CD4-positive, alpha-beta T cell treated with Interleukin-12 subunit alpha and Interleukin-12 subunit beta, for 1 hour (primary cell): ENCODE measurements around the gene SLC29A1.

ENCODE experiments used
- DNase-seq: peaks from one replicate; pipeline ENCODE4 v3.0.0-alpha.2; 2020

The SLC29A1 gene

DNA sequence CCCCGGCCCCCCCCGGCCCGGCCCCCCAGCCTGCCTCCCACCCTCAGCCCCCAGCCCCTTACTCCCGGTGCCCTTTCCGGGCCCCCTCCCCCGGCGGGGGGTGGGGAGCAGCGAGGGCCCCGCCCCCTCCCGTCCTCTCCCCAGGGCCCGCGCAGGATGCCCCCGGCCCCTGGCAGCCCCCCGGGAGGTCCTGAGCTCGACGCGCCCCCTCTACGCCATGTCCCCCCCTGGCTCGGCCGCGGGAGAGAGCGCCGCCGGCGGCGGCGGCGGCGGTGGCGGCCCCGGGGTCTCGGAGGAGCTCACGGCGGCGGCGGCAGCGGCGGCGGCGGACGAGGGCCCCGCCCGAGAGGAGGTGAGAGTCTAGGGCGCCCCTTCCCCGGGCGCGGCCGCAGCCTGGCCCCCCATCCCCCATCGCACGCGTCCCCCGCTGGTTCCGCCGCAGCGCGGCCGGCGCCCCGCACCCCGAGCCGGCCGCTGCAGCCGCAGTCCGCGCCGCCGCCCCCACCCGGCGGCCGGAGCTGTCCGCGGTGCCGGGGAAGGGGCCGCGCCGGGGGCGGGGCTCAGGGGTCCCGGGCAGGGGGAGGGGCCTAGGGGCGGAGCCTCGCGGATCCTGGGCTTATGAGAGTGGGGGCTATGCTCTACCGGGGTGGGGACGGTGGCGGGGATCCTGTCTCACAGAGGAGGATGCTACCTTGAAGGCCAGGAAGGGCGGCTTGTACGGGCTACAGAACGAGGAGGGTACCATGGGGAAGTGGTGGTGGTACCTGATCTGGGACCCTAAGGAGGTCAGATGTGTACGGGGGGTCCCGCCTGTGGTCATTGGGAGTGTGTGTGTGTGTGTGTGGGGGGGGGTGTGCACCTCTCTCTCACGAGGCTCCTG lies 47.4 kb downstream of the SLC29A1 start:
- DNase-seq, result no peak

DNA sequence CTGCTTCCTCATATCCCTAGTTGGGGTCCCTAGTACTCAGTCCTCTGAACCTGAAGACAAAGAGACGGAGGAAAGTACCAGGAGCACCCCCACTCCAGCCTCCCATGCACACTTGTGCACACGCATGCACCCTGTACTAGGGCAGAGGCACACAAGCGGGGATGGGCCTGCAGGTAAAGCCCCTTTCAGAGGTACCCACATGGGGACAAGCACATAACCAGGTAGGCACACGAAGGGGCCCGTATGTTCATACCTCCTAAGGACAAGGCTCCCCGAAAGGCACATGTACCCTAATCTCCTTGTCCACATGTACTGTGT lies 48.0 kb downstream of the SLC29A1 start:
- no peak for DNase-seq

DNA sequence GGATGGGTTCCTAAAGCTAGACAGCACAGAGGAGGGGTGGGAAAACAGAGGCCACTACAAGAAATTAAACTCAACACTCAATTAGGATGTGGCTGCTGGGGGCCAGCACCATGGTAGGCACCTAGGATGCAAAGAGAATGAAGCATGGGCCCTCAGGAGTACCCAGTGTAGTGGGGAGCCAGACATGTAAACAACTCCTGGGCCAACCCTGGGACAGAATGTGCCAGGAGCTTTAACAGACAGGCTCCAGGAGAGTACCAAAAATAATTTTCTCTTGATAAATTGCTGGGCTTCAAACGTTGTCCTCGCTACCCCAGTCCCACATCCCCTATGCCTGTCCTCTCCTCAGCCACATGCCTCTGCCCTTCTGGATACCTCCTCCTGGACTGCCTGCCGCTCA lies 48.5 kb downstream of the SLC29A1 start:
- no peak for DNase-seq

DNA sequence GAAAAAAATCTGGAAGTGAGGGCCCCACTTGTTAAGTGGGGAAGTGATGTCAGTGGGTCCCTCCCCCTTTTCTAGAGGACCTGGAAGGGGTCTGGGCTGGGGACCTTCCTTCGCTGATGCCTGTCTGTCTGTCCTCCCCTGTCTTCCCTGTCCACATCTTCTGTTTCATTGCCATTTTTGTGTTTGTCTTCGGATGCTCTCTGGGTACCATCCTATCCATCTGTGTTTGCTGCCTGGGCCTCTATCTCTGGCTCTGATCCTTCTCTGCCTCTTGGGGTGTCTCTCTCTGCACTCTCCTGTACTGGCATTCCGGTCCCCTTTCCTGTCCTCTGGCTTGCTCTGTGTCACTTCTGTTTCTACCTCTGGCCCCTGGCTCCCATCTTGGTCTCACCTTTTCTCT lies 49.1 kb downstream of the SLC29A1 start:
- no peak for DNase-seq

DNA sequence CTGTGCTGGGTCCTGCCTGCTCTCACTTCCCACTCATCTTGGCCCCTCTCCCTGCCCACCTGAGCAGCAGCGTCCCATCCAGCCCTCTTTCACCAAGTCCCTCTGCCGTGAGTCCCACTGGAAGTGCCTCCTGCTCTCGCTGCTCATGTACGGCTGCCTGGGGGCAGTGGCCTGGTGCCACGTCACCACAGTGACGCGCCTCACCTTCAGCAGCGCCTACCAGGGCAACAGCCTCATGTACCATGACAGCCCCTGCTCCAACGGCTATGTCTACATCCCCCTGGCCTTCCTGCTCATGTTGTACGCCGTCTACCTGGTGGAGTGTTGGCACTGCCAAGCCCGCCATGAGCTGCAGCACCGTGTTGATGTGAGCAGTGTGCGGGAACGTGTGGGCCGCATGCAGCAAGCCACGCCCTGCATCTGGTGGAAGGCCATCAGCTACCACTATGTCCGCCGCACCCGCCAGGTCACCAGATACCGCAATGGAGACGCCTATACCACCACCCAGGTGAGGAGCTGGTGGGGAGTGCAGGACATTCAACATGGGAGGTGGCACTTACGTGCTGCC lies 49.7 kb downstream of the SLC29A1 start:
- no peak for DNase-seq

DNA sequence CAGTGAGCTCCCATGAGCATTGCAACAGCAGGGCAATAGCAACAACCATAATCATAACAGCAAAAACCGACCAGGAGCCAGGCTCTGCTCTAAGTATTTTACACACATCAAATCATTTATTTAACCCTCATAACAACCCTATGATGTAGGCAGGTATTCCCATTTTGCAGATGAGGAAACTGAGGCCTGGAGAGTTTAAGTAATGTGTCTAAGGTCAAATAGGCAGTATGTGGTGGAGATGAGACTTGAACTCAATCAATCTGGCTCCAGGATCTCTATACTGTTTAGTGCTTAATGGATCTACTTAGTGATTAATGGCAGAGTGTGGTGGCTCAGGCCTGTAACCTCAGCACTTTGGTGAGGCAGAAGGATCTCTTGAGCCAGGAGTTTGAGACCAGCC lies 50.2 kb downstream of the SLC29A1 start:
- DNase-seq, result no peak

DNA sequence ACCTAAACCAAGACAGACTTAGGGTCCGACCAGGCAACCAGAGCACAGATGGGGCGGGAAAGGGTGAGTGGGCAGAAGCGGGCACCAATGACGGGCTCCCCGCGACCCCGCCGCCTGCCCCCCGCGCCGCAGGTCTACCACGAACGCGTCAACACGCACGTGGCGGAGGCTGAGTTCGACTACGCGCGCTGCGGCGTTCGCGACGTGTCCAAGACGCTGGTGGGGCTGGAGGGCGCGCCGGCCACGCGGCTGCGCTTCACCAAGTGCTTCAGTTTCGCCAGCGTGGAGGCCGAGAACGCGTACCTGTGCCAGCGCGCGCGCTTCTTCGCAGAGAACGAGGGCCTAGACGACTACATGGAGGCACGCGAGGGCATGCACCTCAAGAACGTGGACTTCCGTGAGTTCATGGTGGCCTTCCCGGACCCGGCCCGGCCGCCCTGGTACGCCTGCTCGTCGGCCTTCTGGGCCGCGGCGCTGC lies 51.9 kb downstream of the SLC29A1 start:
- no peak for DNase-seq

DNA sequence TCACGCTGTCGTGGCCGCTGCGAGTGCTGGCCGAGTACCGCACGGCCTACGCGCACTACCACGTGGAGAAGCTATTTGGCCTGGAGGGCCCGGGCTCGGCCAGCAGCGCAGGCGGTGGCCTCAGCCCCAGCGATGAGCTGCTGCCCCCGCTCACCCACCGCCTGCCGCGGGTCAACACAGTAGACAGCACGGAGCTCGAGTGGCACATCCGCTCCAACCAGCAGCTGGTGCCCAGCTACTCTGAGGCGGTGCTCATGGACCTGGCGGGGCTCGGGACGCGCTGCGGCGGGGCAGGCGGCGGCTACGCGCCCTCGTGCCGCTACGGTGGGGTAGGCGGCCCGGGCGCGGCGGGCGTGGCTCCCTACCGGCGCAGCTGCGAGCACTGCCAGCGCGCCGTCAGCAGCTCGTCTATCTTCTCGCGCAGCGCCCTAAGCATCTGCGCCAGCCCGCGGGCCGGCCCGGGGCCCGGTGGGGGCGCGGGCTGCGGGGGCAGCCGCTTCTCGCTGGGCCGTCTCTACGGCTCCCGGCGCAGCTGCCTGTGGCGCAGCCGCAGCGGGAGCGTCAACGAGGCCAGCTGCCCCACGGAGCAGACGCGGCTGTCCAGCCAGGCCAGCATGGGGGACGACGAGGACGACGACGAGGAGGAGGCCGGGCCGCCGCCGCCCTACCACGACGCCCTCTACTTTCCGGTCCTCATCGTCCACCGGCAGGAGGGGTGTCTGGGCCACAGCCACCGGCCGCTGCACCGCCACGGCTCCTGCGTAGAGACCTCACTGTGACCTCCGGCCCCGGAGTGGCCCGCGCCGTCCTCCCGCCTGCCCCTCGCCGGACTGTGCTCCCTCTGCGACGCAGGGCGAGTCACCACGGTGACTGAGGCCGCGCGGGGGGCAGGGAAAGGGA lies 52.6 kb downstream of the SLC29A1 start:
- no peak for DNase-seq

DNA sequence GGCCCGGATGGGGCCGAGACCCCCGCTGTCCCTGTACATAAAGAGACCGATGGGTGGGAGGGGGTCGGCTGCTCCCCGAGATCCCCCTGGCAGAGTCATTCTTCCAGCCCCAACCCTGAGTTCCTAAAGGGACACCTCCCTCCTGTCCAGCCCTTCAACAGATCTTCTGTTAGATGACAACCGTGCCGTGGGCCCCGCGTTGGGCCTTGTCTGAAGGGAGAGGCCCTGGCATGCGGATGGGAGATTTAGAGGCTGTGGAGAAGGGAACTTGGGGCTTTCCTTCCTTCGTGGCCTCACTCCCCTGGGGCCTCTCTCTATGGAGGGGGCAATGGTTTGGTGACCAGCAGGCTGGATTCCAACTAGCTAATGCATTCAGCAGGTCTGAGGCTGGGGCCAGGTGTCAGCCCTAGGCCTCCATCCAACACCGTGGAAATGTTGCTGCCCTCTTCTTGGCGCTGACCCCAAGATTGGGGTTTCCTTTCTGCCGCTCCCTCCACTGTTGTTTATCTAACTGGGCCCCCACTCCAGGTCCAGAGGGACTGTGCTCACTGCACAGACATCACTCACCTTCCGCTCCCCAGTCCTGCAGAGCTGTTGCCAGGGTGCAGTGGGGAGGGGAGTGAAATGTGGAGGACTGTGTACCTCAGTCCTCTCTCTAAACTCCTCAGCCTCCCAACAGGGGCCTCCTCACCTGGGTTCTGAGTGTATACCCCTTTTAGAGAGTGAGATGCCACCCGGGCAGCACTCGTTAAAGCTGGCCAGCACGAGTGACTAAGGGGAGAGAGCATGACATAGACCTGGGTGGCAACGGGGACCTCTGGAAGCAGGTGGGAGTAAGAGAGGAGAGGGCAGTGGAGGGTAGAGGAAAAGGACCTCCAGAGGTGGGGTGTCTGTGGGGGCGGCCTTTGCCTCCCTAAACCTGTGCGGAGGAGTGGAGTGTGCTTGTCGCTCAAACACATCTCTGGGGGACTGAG lies 53.6 kb downstream of the SLC29A1 start:
- DNase-seq, result no peak

DNA sequence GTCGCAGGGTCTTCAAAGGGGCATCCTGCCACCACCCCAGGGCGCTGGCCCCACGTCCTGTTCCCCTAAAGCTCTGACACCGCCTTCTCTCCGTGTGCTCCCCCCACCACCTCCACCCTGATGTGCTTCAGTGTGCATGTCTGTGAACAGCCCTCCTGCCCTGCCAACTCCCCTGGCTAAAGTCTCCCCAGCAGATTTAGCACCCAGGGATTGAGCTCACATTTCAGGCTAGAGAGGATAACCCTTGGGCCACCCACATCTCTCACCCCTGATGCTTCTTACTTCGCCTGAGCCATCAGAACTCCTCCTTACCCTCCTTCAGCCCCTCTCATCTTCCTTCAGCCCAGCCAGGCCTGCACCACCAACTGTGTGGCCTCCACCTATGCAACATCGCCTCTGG lies 54.4 kb downstream of the SLC29A1 start:
- no peak for DNase-seq

DNA sequence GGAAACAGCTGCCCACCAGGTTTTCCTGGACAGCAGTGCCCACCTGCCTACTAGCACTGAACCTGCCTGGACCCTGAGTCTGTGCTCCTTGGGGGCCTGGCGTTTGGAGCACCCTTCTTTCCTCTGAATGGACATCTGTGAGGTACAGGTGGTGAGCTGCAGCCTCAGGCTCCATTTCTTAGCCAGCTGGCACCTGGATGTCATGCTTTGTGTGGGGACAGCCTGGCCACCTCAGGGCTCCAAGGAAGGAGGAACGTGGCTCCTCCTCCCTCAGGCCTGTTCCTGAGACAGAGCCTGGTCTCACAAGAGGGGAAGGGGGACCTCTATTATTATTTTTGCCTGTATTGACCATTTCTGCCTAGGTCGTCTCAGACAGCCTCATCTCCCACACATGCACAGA lies 54.9 kb downstream of the SLC29A1 start:
- DNase-seq, result no peak

DNA sequence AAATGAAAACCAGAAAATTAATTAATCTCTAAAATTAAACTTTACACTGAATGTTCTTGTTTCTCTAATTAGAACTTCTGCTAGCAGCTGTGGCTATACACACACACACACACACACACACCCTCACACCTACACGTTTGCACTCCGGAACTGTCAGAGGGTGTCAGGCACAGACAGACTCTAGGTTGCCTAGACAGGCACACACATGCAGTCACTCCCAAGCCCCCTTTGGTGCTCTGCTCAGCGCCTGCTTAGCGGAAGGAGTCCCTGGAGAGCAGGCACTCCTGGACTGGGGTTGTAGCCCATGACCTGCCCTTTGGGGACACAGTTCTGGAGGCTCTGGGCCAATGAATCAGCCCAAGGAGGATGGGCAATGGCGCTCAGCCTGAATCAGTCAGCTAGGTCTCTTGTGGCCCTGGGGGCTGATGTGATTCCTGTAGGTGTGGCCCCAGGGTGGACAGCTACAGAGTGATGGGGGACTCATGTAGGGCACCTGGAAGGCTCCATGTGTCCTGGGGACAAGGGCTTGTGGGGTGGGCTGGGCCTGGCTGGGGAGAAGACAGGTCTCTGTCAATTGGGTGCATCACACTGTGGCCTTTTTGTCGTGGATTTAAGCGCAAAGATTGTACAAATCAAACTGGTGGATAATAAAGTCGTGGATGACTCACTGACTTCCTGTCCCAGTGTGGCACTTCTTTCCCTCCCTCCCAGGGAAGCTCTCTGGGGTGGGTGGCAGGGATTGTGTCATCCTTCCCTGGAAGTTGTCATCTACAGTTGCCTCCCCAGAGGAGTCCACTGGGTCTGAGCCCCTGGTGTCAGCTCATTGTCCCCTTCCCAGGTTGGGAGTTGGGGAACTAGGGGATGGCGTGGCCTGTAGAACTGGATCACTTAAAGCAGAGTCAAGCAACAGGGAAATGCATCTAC lies 55.6 kb downstream of the SLC29A1 start:
- DNase-seq, result no peak
